Raji (cell line): Measurements from ENCODE around the gene HOXD8.

Experiments used
- POLR2A ChIP-seq: IDR thresholded peaks from 2 replicates; pipeline ENCODE4 v1.6.1; 2011; ENCODE audit warnings: low read depth, low read length, control low read depth; ENCODE audit not compliant: insufficient read depth

Gene HOXD8

GRCh38 chr2:176096243-176096985 is 33.1 kb upstream of the HOXD8 start:
- no peak for TF ChIP-seq POLR2A

GRCh38 chr2:176096986-176097819 is 32.3 kb upstream of the HOXD8 start:
- TF ChIP-seq POLR2A = no peak

- TF ChIP-seq POLR2A = no peak
These were observed 31.6 kb upstream of the HOXD8 start for GRCh38 chr2:176097820-176098365.

GRCh38 chr2:176098366-176099158 is 30.9 kb upstream of the HOXD8 start:
- TF ChIP-seq POLR2A = no peak

- no peak for TF ChIP-seq POLR2A
These were observed 30.3 kb upstream of the HOXD8 start for GRCh38 chr2:176099159-176099727.

- TF ChIP-seq POLR2A = no peak
These were observed 29.6 kb upstream of the HOXD8 start, which contains the start of gene HOXD12 for GRCh38 chr2:176099728-176100546. Gene HOXD12 (plus strand): TSS chr2:176099795. CDS start chr2:176099802, 7 bp downstream.

GRCh38 chr2:176100547-176101140 is 28.9 kb upstream of the HOXD8 start:
- TF ChIP-seq POLR2A = no peak

GRCh38 chr2:176101216-176101830 is 28.2 kb upstream of the HOXD8 start:
- no peak for TF ChIP-seq POLR2A

GRCh38 chr2:176101842-176102241 is 27.7 kb upstream of the HOXD8 start:
- no peak for TF ChIP-seq POLR2A

- no peak for TF ChIP-seq POLR2A
These were observed 27.1 kb upstream of the HOXD8 start for GRCh38 chr2:176102309-176102866.

GRCh38 chr2:176103194-176103593 is 26.3 kb upstream of the HOXD8 start:
- TF ChIP-seq POLR2A = no peak

- no peak for TF ChIP-seq POLR2A
These were observed 25.7 kb upstream of the HOXD8 start for GRCh38 chr2:176103742-176104315.

GRCh38 chr2:176104316-176105077 is 25.0 kb upstream of the HOXD8 start:
- no peak for TF ChIP-seq POLR2A
